HG02798 (cell line): Measurements from ENCODE around the gene NR2F2.

Experiments used
- ATAC-seq: cut with Tn5 transposase; IDR thresholded peaks from one replicate; pipeline ENCODE4 v1.9.1; 2021; ENCODE audit warnings: mild to moderate bottlenecking; ENCODE audit not compliant: unreplicated experiment, poor library complexity

NR2F2 gene

GRCh38 chr15:96350934-96351724 is 20.6 kb downstream of the NR2F2 start:
- no peak for ATAC-seq

GRCh38 chr15:96351761-96352603 is 21.5 kb downstream of the NR2F2 start:
- ATAC-seq: no peak

- no peak for ATAC-seq
These were observed 22.3 kb downstream of the NR2F2 start for GRCh38 chr15:96352604-96353405.

GRCh38 chr15:96353416-96353929 is 23.0 kb downstream of the NR2F2 start:
- ATAC-seq: no peak

GRCh38 chr15:96353930-96354730 is 23.6 kb downstream of the NR2F2 start:
- ATAC-seq: no peak

- ATAC-seq: no peak
These were observed 24.4 kb downstream of the NR2F2 start for GRCh38 chr15:96354731-96355567.

GRCh38 chr15:96355568-96356187 is 25.2 kb downstream of the NR2F2 start:
- no peak for ATAC-seq

- peak; percentile 86 for ATAC-seq
These were observed 26.3 kb downstream of the NR2F2 start for GRCh38 chr15:96356494-96357455.

- no peak for ATAC-seq
These were observed 27.7 kb downstream of the NR2F2 start for GRCh38 chr15:96358001-96358801.

- ATAC-seq: no peak
These were observed 28.5 kb downstream of the NR2F2 start for GRCh38 chr15:96358821-96359615.

- no peak for ATAC-seq
These were observed 29.4 kb downstream of the NR2F2 start for GRCh38 chr15:96359616-96360521.

- no peak for ATAC-seq
These were observed 30.2 kb downstream of the NR2F2 start for GRCh38 chr15:96360581-96361308.

- no peak for ATAC-seq
These were observed 31.0 kb downstream of the NR2F2 start for GRCh38 chr15:96361309-96362010.
